Smooth muscle cell of the umbilical artery (primary cell): Measurements from ENCODE around the gene TRAPPC2. TPM values are rescaled to one million over a fixed set of nuclear protein-coding genes. Genes with fewer than 3 reads are reported as not detected.

Source experiments
- total RNA-seq: library from RNA; depleted of rRNA; stranded (reverse); fragments of >200 nt; gene quantifications from 2 replicates; pipeline ENCODE4 v1.2.3, GENCODE V29; 2014

Gene TRAPPC2
- 12.1 and 14.3 TPM in 2 replicates for total RNA-seq

DNA sequence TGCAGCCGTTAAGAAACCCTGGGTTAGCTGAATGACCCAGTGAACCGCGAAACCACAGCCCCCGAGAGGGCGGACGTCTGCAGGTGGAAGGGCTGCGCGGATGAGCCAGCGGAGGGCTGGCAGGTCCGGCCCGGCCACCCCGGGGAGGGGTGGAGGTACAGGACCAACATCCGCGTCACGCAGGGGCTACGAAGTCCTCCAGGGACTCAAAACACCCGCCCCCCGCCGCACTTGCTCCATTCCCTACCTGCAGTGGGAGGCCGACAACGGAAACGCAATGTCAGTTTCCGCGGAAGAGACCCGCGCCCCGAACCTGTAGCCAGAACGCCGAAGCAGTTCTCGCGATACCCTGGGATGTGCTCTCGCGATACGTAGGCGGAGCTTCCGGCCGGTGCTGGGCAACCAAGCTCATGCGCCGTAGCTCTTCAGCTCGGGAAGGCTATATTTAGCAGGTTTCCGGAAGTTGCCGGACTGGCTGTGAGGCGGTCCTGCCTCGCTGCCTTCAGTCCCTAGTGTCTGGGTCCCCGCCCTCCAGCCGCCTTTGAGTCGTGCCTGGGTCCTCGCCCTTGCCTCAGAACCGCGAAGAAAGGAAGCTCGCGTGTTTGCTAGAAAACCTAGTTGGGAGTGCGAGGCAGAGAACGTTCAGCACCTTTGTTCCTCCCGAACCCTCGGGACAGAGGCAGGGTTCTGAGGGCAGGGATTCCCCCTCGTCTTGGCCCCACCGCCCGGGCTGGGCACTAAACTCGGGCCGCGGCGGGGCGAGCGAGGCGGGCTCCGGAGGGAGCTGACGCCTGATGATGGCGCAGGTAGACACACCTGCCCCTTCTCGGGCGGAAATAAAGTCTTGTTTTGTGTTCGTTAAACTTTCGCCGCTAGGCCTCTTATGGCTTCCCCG, at the start of gene TRAPPC2, which contains the start of gene OFD1:
Gene TRAPPC2, minus strand, starts transcription at position 343 of the 895 bp plus-strand sequence. CDS start 14,657 bp downstream, outside the sequence.
Gene OFD1, plus strand, starts transcription at position 471 of the 895 bp plus-strand sequence. Its CDS starts 324 bp downstream, at position 795.

DNA sequence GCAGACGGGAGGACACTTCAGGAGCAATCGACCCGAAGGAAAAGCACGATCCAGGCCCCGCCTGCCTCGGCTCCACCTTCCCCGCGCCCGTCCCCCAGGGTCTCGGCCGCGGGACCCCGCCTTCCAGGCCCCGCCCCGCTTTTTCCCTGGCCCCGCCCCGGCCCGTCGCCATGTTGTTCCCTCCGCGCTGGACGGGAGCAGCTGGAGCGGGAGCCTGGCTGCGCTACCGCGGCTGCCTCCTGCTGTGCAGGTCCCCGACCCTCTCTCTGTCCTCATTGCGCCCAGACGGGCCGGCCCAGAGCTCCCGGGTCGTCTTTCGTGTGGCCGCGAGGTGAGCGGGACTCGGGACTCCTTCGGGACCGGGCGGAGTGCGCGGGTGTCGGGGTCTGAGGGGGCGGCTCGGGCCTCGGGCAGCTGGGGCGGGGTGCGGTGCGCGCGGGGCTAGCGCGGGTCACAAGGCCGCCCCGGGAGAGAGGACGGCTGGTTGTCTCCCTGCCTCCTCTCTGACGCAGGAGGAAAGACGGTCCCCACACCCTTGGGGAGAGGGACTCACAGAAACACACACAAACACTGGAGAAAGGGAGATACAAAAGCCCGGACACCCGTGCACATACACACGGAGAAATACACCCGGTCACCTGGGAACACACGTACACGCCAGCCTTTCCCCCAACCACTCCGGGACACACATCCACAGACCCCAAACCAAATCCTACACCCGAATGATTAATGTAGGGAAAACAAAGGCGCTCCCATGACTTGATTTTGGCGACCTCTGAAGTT, 45.3 kb downstream of the TRAPPC2 start, which contains the start of gene RAB9A:
Gene RAB9A, plus strand, starts transcription at position 171 of the 783 bp plus-strand sequence. CDS start 19,619 bp downstream, outside the sequence.

Other genes starting within 250 kb of the TRAPPC2 start
- not detected in 2 replicates for gene EGFL6, start 165.0 kb downstream of the TRAPPC2 start, total RNA-seq
- gene TCEANC, start 81.5 kb downstream of the TRAPPC2 start, total RNA-seq = 1.5 and 3.9 TPM in 2 replicates
- 16.2 and 29.4 TPM in 2 replicates for gene RAB9A, start 45.5 kb downstream of the TRAPPC2 start, total RNA-seq
- gene OFD1, start 128 bp upstream of the TRAPPC2 start, total RNA-seq = 10.1 and 10.4 TPM in 2 replicates
- gene GPM6B, start 82.5 kb upstream of the TRAPPC2 start, total RNA-seq = not detected in 2 replicates